ENCODE data around the gene EFCAB10. TPM values are rescaled to one million over a fixed set of nuclear protein-coding genes. Genes with fewer than 3 reads are reported as not detected.

EFCAB10 gene, protein sequence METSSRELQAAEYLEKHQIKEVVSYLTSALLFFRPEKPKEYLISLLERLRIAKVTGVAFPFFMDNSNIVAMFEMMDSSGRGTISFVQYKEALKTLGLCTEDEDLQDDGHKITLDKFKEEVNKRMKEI
- total RNA-seq = not detected

DNA sequence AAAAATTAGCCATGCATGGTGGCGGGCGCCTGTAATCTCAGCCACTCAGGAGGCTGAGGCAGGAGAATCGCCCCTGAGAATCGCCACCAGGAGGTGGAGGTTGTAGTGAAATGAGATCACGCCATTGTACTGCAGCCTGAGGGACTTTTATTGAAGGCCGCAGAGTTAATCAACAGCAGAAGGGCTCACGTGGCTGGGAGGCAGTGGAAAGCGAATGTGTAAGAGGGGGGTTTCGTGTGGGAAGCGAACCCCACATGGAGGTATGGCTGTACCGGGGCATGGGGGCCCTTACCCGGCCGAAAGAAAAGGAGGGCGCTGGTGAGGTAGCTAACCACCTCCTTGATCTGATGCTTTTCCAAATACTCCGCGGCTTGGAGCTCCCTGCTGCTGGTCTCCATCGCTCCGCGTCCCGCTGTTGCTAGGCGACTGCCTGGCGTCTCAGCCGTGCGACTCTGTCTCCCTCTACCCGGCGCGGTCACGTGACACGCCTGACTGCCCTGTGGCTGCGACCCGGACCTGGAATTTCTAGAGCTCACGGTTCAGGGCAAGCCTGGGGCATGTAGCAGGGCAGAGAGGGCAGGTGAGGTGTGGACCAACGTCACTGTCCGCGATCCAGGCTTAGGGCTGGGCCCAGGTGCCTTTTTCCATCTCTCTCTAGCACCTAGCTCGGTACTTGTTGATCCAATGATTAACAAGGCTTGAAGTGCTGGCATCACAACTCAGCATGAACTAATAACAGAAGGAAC, at the start of gene EFCAB10:
EFCAB10 (minus strand) TSS at position 428 of the 746 bp plus-strand sequence; CDS start at position 398, 30 bp downstream.
- WGBS, 2 donors = 24 to 26% methylated on average over 18 to 29 of the region's 36 CpGs
- H3K4me3 ChIP-seq = peak within 1 kb of the TSS in 3 of 4 donors; percentile 4 to 54 (median 29)

DNA sequence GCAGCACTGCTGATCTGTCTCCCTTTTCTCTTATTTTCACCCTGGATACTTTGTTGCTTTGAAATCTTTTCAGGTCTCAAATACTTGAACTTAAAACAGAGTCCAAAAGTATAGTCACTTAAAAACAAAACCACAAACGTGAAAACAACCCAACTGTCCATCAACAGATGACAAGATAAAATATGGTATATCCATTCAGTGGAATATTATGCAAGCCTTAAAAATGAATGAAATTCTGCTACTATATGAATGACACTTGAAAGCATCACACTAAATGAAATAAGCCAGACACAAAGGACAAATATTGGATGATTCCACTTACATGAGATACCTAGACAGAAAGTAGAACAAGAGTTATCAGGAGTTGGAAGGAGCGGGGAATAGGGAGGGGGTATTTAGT, 44.7 kb upstream of the EFCAB10 start:
- intact Hi-C loops (cut with DNase I) = no loop called here
- Histone ChIP-seq H3K36me3 (peaks cover 0 to 75% (median 6%) of the 10 kb centered on the region in 3 donors), H3K4me1 (peaks cover 0 to 22% (median 0%) of the 10 kb centered on the region in 3 donors), H3K4me3 (no peak overlapping the region), H3K27me3 (no peaks in the 10 kb centered on the region), H3K9me3 (no peaks in the 10 kb centered on the region), H3K27ac (no peak overlapping the region)
- 75 to 86% methylated on average over 2 of the region's 2 CpGs for WGBS, 2 donors
- DNase-seq = no peak
- no peak for TF ChIP-seq POLR2A (IDR thresholded peaks at IDR 0.05)
- TF ChIP-seq, protein P1, sequence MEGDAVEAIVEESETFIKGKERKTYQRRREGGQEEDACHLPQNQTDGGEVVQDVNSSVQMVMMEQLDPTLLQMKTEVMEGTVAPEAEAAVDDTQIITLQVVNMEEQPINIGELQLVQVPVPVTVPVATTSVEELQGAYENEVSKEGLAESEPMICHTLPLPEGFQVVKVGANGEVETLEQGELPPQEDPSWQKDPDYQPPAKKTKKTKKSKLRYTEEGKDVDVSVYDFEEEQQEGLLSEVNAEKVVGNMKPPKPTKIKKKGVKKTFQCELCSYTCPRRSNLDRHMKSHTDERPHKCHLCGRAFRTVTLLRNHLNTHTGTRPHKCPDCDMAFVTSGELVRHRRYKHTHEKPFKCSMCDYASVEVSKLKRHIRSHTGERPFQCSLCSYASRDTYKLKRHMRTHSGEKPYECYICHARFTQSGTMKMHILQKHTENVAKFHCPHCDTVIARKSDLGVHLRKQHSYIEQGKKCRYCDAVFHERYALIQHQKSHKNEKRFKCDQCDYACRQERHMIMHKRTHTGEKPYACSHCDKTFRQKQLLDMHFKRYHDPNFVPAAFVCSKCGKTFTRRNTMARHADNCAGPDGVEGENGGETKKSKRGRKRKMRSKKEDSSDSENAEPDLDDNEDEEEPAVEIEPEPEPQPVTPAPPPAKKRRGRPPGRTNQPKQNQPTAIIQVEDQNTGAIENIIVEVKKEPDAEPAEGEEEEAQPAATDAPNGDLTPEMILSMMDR (IDR thresholded peaks at IDR 0.05) = no peak

More for the DNA sequence above, at the start of gene EFCAB10:
- no peak for TF ChIP-seq POLR2A (IDR thresholded peaks at IDR 0.05)
- DNase-seq = no peak
- H3K4me1 ChIP-seq = peaks cover 0 to 8% (median 4%) of the 10 kb centered on the region in 3 donors
- H3K9me3 ChIP-seq = no peaks in the 10 kb centered on the region
- intact Hi-C loops (cut with DNase I) = no loop called here
- H3K36me3 ChIP-seq = no peaks in the 10 kb centered on the region
- peaks cover 0 to 9% (median 0%) of the 10 kb centered on the region in 4 donors for H3K27me3 ChIP-seq
- H3K27ac ChIP-seq = no peak within 1 kb of the TSS

- no peak for DNase-seq
- WGBS, 2 donors = 96 to 99% methylated on average over 4 to 15 of the region's 15 CpGs
- H3K4me3 ChIP-seq = no peak overlapping the region
- TF ChIP-seq, protein P1 (IDR thresholded peaks at IDR 0.05) = no peak
- no peak for TF ChIP-seq POLR2A (IDR thresholded peaks at IDR 0.05)
- no peaks in the 10 kb centered on the region for H3K27me3 ChIP-seq
- intact Hi-C loops (cut with DNase I) = no loop called here
- no peak overlapping the region for H3K27ac ChIP-seq
- peaks cover 0 to 22% (median 0%) of the 10 kb centered on the region in 3 donors for H3K4me1 ChIP-seq
- peaks cover 0 to 76% (median 6%) of the 10 kb centered on the region in 3 donors for H3K36me3 ChIP-seq
- no peaks in the 10 kb centered on the region for H3K9me3 ChIP-seq
These were observed 42.6 kb upstream of the EFCAB10 start for GRCh38 chr7:105623906-105624305.

DNA sequence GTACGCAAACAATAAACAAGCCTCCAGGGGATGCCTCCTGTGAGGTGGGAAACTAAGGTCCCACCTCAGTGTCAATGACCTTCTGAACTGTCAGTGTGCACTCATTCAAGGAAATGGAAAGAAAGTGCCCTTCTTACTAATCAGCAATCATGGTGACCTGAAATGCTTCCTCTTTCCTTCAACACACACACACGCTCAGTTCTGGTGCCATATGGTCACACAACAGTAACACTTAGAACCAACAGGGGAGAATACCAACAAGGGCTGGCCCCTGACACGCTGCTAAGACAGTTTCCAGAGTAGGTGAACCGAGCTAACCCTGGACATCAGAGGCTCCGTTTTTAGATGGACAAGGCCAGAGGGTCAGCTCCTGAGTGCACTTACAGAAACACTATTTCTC, 42.1 kb upstream of the EFCAB10 start:
- intact Hi-C loops (cut with DNase I) = no loop called here
- H3K9me3 ChIP-seq = no peaks in the 10 kb centered on the region

DNA sequence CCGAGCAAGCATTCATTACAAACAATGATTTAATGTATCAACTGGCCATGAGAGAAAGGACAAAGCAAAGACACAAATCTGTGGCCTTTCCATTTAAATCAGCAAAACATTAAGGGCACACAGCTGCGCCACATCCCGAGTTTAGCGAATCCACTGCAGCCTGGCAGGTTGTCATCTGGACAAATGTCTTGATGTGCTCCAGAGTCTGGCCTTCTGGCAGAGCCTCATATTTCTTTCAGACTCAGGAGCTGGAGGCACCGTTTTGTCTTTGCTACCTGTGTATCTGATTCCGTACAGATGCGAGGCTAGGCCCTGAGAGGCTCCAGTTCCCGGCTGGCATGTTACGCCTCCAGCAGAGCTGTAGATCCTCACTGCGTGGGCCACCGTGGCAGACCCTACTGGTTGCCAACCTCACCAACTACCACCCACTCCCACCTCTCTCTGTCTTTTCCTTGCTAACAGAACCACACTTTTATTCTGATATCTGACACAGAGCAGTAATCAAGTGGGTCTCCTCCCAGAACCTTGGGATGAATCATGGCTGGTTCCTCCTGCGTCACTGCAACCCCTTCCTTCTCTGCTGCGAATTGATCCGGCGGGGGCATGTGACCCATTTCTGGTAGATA, 40.9 kb upstream of the EFCAB10 start:
- TF ChIP-seq, protein P1 (IDR thresholded peaks at IDR 0.05) = no peak
- no peak for TF ChIP-seq POLR2A (IDR thresholded peaks at IDR 0.05)
- intact Hi-C loops (cut with DNase I) = no loop called here
- no peak overlapping the region for H3K4me3 ChIP-seq
- no peaks in the 10 kb centered on the region for H3K27me3 ChIP-seq
- H3K9me3 ChIP-seq = no peaks in the 10 kb centered on the region
- no peak for DNase-seq
- peaks cover 0 to 22% (median 0%) of the 10 kb centered on the region in 3 donors for H3K4me1 ChIP-seq
- H3K36me3 ChIP-seq = peaks cover 0 to 90% (median 16%) of the 10 kb centered on the region in 3 donors
- H3K27ac ChIP-seq = no peak overlapping the region
- WGBS, 2 donors = 79 to 90% methylated on average over 8 to 11 of the region's 15 CpGs

More for the DNA sequence above, 42.1 kb upstream of the EFCAB10 start:
- WGBS, 2 donors = 87 to 88% methylated on average over 4 of the region's 5 CpGs
- H3K27ac ChIP-seq = no peak overlapping the region
- DNase-seq = no peak
- H3K4me3 ChIP-seq = no peak overlapping the region
- peaks cover 0 to 22% (median 0%) of the 10 kb centered on the region in 3 donors for H3K4me1 ChIP-seq
- H3K36me3 ChIP-seq = peaks cover 0 to 82% (median 12%) of the 10 kb centered on the region in 3 donors
- TF ChIP-seq, protein P1 (IDR thresholded peaks at IDR 0.05) = no peak
- TF ChIP-seq POLR2A (IDR thresholded peaks at IDR 0.05) = no peak
- H3K27me3 ChIP-seq = no peaks in the 10 kb centered on the region

Data from esophagus squamous epithelium (tissue), 5 donors.